Measurements from ENCODE around the gene TREML4. TPM values are rescaled to one million over a fixed set of nuclear protein-coding genes. Genes with fewer than 3 reads are reported as not detected.
A peak's percentile ranks its signal among the peaks of the same experiment; 100 is the strongest.

Gene TREML4
- polyA plus RNA-seq, 4 donors, result 0.06 to 0.09 TPM; not detected in 2

DNA sequence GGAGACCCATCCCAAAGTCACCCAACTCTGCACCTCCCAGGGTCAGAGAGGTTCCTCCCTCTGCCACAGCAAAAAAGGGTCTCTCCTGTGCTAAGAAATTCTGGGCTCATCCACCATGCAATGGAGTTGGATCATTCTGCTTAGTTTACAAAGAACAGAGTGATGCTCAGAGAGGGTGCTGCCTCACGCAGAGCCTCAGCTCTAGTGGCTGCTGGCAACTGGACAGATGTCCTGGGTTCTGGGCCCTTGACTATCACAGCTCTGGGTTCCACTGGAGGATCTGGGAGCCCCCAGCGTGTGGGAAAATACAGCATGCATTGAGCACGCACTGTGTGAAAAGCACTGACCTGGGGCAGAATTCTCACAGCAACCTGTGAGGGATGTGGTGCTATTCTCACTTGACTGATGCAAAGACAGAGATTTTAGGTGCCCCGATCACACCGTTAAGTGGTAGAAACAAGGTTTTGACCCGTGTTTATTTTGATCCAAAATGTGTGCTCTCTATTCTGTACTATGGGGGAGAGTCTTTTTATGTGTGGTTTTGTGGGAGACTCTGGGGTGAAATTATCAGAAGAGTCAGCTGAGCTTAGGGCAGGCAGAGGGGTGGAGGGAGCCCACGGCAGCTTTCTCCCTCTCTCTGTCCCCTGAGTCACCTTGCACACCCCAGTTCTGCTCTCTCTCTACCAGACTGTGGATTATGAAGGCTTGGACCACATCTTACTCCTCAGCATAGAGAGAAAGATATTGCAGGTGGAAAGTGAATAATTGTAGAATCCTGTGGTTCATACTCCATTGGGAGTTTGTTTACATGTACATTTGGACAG is 19.9 kb downstream of the TREML4 start:
- DNase-seq (ENCODE audit: low read depth in 4 of 4, low spot score in 2 of 4), result no peak

- no peak for DNase-seq (ENCODE audit: low read depth in 4 of 4, low spot score in 2 of 4)
These were observed 24.4 kb downstream of the TREML4 start for GRCh38 chr6:41252401-41253169.

DNA sequence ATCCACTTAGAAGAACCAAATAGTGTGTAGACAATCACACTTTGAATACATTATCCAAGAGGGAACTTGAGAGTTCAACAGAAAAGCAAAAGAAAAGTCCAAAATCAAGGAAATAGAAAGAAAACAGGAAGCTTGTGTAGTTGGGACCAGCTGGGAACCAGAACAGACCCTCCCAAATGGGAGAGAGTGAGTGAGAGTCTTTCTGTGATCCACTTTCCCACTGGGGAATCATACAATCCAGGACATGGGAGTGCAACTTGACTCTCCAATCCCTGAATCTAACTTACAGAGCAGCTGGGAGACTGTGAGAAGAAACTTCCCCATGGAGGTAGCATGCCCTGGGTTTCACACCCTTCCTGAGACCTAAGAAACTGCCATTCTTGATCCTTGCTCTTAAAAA is 27.0 kb downstream of the TREML4 start:
- no peak for DNase-seq (ENCODE audit: low read depth in 4 of 4, low spot score in 2 of 4)

- no peak for DNase-seq (ENCODE audit: low read depth in 4 of 4, low spot score in 2 of 4)
These were observed 27.6 kb downstream of the TREML4 start for GRCh38 chr6:41255638-41256246.

GRCh38 chr6:41256383-41256782 is 28.2 kb downstream of the TREML4 start:
- no peak for DNase-seq (ENCODE audit: low read depth in 4 of 4, low spot score in 2 of 4)

DNA sequence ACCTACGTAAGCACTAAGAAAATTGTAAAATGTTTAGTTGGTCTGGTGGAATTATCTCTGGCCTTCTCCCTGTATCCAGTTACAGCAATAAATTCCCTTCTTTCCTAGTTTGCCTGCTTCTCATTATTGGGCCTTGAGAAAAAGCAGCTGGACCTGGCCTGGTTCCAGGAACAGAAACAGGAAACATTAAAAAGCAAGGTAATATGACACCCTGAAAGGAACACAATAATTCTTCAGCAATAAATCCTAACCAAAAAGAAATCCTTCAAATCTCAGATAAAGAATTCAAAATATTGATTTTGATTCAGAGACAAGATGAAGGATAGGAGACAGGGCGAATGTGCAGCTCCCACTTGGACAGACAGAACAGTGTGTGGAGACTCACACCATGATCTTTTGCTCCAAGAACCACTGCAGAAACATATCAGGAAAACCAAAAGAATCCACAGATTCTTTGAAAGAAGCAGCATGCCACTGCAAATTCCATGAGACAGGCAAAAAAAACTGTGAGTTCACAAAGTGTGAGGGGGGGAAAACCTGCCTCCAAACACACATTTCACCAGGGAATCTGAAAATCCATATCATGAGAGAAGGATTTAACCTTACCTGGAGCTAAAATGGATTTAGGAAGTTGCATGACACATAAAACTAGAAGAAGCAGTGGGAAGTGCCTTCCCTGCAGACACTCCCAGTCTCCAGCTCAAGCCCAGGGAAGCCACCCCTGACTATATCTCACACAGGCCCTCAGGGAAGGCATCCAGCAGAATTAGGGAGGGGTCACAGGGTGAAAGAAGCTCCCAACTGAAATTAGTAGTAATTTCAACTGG is 29.4 kb downstream of the TREML4 start:
- peak; percentile 74 to 87 (median 84) for DNase-seq (ENCODE audit: low read depth in 4 of 4, low spot score in 2 of 4)

GRCh38 chr6:41258196-41258493 is 30.0 kb downstream of the TREML4 start:
- DNase-seq (ENCODE audit: low read depth in 4 of 4, low spot score in 2 of 4), result no peak

GRCh38 chr6:41262401-41262800 is 34.3 kb downstream of the TREML4 start:
- no peak for DNase-seq (ENCODE audit: low read depth in 4 of 4, low spot score in 2 of 4)

- no peak for DNase-seq (ENCODE audit: low read depth in 4 of 4, low spot score in 2 of 4)
These were observed 35.1 kb downstream of the TREML4 start for GRCh38 chr6:41263267-41263666.

GRCh38 chr6:41266541-41266940 is 38.4 kb downstream of the TREML4 start:
- DNase-seq (ENCODE audit: low read depth in 4 of 4, low spot score in 2 of 4), result no peak

GRCh38 chr6:41268478-41268877 is 40.3 kb downstream of the TREML4 start:
- DNase-seq (ENCODE audit: low read depth in 4 of 4, low spot score in 2 of 4), result no peak

DNA sequence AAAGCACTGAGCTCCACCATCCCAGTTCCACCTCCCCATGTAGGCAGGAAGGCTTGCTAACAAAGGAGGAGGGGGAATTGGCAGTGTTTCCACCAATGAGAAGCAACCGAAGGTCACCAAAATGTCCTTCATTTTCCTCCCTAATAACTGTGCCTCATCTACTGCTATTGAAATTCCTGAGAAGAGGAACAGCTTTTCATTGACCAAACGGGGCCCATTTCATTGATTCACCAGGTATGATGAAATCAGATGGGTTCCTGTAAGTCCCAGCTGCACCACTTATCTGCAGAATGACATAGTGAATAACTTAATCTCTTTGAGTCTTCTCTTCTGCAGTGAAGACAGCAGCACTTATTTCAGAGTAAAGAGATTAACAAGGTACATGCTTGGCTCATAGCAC is 41.0 kb downstream of the TREML4 start:
- no peak for DNase-seq (ENCODE audit: low read depth in 4 of 4, low spot score in 2 of 4)

DNA sequence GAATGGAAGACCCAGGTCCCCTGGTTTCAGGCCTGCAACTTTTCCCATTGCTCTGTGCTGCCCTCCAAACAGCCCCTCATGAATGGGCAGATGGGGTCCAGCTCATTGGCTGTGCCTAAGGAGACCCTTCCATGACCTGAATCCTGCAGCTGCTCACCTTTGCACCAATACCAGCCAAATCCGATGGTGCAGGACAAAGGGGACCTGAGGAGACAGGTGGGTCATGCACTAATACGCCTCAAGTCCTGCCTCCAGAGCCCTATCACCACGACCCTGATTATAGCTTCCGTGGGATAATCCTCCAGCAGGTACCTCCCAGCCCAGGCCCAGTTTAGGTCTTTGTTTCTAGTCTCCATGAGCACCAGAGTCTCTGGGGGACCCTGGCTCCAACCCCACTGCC is 41.6 kb downstream of the TREML4 start:
- DNase-seq (ENCODE audit: low read depth in 4 of 4, low spot score in 2 of 4), result no peak

GRCh38 chr6:41271901-41272395 is 43.8 kb downstream of the TREML4 start:
- DNase-seq (ENCODE audit: low read depth in 4 of 4, low spot score in 2 of 4), result no peak

DNA sequence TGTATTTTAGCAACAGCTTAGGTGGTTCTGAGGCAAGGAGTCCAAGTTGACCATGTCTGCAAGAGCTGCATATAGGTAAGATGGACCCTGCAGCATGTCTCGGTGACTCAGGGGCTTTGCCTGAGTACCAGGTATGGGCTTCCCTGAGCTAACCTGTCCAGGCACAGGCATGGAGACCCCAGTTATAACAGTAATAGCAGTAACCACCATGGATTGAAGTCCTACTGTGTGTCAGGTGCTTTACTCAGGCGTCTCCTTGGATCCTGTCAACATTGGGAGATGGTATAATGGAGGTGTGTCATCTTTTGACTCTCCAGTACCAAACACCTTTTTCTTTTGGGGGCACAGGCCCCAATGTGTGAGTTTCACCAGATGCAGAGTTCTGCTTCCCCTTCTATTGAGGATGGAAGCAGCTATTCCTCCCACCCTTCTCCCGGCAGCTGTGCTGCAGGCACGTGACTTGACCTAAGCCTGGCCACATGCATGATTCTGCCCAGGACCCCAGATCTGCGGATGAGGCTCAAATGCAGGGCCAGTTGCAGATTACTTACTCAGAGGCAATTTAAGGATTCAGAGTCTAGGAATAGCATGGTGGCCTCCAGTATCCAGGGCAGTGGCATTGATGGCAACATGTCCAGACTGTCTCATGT is 44.6 kb downstream of the TREML4 start:
- no peak for DNase-seq (ENCODE audit: low read depth in 4 of 4, low spot score in 2 of 4)

DNA sequence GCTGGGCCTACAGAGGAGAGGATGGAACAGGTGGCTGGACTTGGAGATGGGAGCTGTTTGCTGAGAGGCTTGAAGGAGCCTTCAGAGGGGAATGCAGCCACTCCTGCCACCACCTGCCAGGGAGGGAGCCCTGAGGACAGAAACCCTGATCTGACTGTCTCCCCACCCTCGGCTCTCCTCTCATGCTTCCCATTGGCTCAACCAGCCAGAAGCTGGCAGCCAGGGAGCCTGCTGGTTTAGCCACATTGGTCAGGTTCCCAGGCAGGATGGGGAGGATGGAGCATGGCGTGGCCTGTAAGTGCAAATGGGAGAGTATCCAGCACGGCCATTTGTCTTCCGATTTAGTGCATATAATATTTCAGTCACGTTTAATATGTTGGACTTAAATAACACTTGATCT is 45.6 kb downstream of the TREML4 start:
- no peak for DNase-seq (ENCODE audit: low read depth in 4 of 4, low spot score in 2 of 4)

DNA sequence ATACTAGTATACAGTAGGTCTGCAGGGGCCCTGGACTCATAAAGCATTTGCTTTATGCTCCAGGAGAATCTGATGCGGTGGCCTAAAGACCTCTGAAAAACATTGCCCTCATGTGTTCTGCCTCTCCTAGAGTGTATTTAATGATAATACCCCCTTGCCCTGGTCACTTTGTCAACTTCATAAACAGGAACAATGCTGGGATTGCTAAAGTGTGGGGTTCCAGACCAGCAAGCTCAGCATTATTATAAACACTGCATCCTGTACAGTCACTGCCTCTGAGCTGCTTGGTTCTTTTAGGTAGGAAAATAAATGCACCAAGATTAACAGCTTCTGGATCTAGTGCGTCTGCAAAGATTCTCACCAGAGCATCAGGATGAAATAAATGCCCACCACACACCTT is 46.1 kb downstream of the TREML4 start:
- DNase-seq (ENCODE audit: low read depth in 4 of 4, low spot score in 2 of 4), result no peak

DNA sequence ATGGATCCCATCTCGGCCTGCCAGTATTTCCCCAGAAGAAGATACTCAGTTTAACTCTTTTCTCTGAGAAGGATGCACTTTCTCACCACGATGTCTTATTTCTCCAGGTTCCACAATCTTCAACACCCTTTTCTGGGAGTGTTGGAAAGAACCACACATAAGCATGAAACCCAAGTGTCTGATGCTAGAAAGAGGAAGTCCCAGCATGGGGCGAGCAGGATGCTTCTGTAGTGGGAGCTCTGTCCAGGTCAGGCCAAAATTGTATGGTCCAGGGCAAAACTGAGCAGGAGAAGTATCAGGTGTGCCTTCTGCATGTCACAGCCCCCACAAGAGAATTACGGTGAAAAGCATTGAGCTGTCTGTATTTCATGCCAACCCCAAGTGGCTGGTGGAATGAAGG is 47.3 kb downstream of the TREML4 start:
- DNase-seq (ENCODE audit: low read depth in 4 of 4, low spot score in 2 of 4), result no peak

GRCh38 chr6:41277605-41278004 is 49.5 kb downstream of the TREML4 start:
- no peak for DNase-seq (ENCODE audit: low read depth in 4 of 4, low spot score in 2 of 4)
